Astrocyte of the cerebellum (primary cell): Measurements from ENCODE around the gene ACSF3.

Source experiments
- DNase-seq: peaks from one replicate; pipeline ENCODE4 v3.0.0-alpha.2; 2011; ENCODE audit warnings: low read depth
- H3K4me3 ChIP-seq: 2 replicates; pipeline ENCODE4 v1.5.1; 2011; ENCODE audit warnings: mild to moderate bottlenecking, low read depth, low read length, moderate library complexity
- in situ Hi-C: cut with HindIII; loops from 2 replicates; pipeline ENCODE4 v1.10.0; 2017; ENCODE audit warnings: low sequenced_read_pairs
- TF ChIP-seq, protein P1 (sequence below): IDR thresholded peaks from 2 replicates; pipeline ENCODE4 v1.5.1; 2012; ENCODE audit warnings: low read length, low read depth, moderate library complexity, mild to moderate bottlenecking; ENCODE audit errors: missing control alignments

ACSF3 gene

DNA sequence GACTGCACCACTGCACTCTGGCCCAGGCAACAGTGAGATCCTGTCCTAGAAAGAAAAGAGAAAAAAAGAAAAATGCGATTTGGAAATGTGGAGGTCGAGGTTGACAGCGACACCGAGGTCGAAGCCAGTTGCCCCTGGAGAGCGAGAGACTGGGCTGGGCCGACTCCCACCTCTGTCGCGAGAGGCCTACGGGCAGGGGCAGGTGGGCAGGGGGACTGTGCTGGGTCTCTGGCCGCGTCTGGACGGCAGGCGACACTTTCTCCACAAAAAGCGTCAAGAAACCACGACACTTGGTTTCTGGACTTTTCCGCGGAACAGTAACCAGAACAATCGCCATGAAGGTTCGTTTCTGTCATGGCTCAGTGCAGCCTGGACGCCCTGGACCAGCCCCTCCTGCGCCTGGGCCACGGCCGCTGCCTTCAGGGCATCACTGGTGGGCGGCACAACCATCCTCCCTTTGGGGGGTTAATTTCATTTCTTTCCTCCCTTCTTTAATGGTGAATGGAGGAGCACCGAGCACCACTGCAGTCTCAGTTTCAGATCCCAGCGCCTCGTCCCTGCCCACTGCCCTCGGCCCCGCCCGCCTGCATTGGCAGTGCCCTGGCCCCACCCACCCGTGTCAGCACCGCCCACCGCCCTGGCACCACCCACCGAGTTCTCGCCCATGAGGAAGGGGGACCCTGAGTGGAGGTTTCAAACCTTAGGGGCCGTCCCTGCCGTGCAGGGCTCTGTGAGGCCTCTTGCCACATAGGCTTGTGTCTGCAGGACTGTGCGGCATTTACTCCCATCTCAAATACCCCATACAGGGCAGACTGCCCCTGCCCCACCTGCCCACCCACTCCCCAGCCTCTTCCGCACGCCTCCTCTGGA, 59.4 kb downstream of the ACSF3 start:
- in situ Hi-C loops, result no loop called here
- TF ChIP-seq, protein P1, sequence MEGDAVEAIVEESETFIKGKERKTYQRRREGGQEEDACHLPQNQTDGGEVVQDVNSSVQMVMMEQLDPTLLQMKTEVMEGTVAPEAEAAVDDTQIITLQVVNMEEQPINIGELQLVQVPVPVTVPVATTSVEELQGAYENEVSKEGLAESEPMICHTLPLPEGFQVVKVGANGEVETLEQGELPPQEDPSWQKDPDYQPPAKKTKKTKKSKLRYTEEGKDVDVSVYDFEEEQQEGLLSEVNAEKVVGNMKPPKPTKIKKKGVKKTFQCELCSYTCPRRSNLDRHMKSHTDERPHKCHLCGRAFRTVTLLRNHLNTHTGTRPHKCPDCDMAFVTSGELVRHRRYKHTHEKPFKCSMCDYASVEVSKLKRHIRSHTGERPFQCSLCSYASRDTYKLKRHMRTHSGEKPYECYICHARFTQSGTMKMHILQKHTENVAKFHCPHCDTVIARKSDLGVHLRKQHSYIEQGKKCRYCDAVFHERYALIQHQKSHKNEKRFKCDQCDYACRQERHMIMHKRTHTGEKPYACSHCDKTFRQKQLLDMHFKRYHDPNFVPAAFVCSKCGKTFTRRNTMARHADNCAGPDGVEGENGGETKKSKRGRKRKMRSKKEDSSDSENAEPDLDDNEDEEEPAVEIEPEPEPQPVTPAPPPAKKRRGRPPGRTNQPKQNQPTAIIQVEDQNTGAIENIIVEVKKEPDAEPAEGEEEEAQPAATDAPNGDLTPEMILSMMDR, result no peak
- H3K4me3 ChIP-seq, result no peak overlapping the region
- no peak for DNase-seq

DNA sequence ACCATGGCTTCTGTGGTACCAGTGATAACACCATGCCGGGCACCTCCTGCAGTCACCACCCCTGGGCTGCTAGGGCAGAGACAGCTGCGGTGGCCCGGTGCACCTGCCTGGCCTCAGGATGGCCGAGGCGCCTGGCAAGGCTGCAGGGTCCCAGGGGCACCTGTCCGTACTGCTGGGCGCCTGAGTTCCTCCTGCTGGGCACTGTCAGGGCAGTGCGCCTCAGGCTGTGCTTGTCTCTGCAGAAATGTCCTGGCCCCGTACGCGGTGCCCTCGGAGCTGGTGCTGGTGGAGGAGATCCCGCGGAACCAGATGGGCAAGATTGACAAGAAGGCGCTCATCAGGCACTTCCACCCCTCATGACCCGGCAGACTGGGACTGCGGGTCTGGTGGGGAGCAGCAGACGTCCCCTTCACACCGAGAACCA, 60.2 kb downstream of the ACSF3 start:
- DNase-seq, result no peak
- in situ Hi-C loops, result no loop called here
- H3K4me3 ChIP-seq, result no peak overlapping the region
- TF ChIP-seq, protein P1, result no peak

DNA sequence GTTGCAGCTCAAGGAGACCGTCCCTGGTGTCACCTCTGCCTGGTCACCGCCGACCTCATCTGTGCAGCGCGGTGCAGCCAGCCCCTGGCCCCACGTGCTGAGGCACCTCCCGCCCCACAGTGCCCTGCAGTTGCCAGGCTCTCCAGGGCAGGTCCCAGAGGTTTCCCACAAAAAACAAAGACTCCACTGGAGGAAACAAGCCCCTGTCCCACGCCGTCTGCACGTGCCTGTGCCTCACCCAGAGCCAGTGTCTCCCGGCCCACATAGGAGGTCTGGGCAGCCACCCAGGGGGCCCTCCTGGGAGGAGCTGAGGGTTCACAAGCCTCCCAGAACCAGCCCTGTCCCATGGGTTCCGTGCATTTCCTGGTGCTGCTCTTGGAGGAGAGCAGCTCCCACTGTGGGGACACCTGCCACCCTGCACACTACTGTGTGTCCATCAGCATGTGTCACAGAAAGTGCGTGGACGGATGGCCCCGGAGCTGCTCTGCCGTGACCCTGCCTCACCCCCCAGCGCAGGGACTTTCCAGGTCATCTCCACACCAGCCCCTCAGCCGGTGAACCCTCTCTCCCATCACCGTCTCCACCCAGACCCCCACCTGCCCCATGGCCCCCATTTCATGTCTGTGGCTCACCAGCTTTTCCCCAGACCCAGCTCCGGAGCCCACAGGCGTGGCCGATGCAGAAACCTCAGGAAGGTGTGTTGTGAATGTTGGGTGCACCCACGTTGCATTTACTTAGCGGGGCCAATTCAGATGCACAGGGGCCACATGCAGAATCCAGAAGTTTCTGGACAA, 60.9 kb downstream of the ACSF3 start:
- no peak overlapping the region for H3K4me3 ChIP-seq
- TF ChIP-seq, protein P1, result no peak
- no peak for DNase-seq
- in situ Hi-C loops, result no loop called here

DNA sequence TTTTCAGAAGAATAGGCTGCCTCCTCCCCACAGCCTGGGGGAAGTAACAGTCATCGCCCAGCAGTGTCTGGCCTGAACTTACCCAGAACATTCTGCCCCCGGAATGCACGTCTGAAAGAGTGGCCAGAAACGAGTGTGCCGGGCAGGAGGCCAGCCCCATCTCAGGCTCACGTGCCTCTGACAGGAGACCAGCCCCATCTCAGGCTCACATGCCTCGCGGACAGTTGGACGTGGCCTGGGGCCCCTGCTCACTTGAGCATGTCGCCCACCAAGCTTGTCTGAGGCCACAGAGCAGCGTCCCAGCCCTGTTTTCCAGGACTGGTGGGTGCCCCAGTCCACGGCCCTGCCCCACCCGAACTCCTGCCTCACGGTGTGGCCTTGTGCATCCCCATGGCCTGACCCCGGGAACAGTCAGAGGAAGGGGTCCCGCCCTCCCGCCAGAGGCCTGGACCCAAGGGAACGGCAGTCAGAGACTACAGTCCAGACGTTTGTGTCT, 61.6 kb downstream of the ACSF3 start:
- H3K4me3 ChIP-seq, result no peak overlapping the region
- TF ChIP-seq, protein P1, result no peak
- in situ Hi-C loops, result no loop called here
- DNase-seq, result peak; percentile 24

DNA sequence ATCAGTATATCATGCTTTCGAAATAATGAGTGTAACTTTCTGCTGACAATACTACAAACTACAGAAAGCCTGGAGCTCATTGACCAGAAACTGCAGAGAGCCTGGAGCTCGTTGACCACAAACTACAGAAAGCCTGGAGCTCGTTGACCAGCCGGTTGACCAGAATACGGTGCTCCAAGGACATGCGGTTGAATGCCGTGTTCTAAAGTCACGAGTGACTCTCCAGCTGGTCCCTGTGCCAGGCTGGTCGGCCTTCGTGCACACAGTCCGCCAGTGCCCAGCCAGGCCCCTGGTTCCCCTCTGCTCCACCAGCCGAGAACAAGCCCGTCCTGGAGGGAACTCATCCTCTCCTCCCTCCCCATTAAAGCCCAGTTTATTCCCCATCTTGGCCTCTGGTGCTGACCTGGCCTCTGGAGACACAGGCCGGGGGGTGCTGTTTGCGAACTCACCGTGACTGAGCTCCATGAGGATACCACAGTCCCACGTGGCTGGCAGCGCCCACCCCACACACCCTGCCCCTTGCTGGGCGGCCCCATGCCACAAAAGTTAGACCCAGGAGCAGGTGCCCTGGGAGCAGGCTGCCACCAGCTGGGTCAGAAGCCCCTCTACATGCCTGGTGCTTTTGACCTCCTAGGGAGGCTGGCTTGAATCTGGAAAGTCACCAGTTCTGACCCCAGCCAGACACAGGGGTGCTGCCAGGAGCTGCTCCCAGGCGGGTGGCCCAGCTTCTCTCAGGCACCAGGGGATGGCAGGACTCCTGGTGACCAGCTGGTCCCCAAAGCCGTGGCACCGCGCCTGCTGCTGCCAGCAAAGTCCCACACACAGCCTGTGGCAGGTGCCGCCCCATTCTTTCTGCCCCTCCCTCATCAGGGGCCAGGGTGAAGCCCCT, 62.4 kb downstream of the ACSF3 start:
- H3K4me3 ChIP-seq, result no peak overlapping the region
- no peak for DNase-seq
- in situ Hi-C loops, result no loop called here
- TF ChIP-seq, protein P1, result no peak
